Measurements from ENCODE around the gene SH3BP5L.

DNA sequence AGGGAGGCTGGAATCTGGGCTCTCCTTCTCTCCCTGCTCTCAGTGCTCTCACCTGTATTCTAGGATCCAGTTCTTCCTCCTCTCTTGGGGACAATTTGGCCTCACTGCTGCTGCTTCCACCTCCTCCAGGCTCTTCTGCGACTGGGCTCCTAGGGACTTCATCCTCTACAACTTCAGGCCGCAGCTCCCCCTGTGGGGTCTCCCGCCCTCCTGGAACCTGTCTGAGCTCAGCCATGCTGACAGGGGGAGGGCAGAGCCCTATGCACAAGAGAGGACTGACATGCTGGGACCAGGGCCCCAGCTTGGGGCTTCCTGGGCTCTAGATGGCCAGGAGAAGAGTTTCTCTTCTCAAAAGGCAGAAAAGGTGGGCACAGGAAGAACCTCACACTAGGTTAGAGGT, 1.0 kb downstream of the SH3BP5L start:
- no peak for TF ChIP-seq CREB1 (IDR thresholded peaks at IDR 0.05)
- TF ChIP-seq TAF1 (IDR thresholded peaks at IDR 0.05; ENCODE audit: low read depth, low read length), result no peak
- TF ChIP-seq, protein P1, sequence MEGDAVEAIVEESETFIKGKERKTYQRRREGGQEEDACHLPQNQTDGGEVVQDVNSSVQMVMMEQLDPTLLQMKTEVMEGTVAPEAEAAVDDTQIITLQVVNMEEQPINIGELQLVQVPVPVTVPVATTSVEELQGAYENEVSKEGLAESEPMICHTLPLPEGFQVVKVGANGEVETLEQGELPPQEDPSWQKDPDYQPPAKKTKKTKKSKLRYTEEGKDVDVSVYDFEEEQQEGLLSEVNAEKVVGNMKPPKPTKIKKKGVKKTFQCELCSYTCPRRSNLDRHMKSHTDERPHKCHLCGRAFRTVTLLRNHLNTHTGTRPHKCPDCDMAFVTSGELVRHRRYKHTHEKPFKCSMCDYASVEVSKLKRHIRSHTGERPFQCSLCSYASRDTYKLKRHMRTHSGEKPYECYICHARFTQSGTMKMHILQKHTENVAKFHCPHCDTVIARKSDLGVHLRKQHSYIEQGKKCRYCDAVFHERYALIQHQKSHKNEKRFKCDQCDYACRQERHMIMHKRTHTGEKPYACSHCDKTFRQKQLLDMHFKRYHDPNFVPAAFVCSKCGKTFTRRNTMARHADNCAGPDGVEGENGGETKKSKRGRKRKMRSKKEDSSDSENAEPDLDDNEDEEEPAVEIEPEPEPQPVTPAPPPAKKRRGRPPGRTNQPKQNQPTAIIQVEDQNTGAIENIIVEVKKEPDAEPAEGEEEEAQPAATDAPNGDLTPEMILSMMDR (IDR thresholded peaks at IDR 0.05; ENCODE audit: control extremely low read depth in 1 of 3, insufficient read depth in 1 of 3, low read depth in 1 of 3, low read length in 3 of 3), result no peak
- TF ChIP-seq EP300 (IDR thresholded peaks at IDR 0.05; ENCODE audit: borderline replicate concordance in 1 of 2, low read depth in 2 of 2, low read length in 2 of 2), result no peak

Data from H1 (cell line).